Cardiac septum (tissue), 1 donor: Measurements from ENCODE around the gene SRSF8. TPM values are rescaled to one million over a fixed set of nuclear protein-coding genes. Genes with fewer than 3 reads are reported as not detected.
"Not testable (repeated sequence)": the region's sequence is repeated elsewhere in the genome, so short reads cannot be mapped to it uniquely, and the experiment has no call there.

Source experiments
- DNase-seq: peaks from one replicate; pipeline ENCODE4 v3.0.0-alpha.2; 2020; ENCODE audit warnings: low spot score
- intact Hi-C: fragments of 100-400 bp; cut with DNase I; formaldehyde crosslinking; loops from one replicate; pipeline ENCODE4 v1.14.0; 2022
- total RNA-seq: library from RNA; stranded (reverse); fragmentation: NEBNext Ultra II Directional; extraction: Animal tissue kit (Norgen Biotek cat#: 25700); gene quantifications from one replicate; pipeline ENCODE4 v1.2.1, GENCODE V29; 2021
- donor health status: DM: no; HTN: no; CAD: no.

SRSF8 gene
- total RNA-seq, 1 donor from 2014 or later, result 25.1 TPM

DNA sequence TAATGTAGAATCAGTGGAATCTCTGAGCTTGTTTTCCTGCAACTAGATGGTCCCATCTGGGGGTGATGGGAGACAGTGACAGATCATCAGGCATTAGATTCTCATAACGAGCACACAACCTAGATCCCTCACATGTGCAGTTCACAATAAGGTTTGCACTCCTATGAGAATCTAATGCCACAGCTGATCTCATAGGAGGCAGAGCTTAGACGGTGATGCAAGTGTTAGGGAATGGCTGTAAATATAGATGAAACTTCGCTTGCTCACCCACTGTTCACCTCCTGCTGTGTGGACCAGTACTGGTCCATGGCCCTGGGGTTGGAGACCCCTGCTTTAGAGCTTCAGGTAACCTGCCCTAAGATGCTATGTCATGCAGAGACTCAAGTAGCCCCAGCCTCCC, 44.8 kb downstream of the SRSF8 start:
- DNase-seq, intact Hi-C loops: not testable (repeated sequence)

DNA sequence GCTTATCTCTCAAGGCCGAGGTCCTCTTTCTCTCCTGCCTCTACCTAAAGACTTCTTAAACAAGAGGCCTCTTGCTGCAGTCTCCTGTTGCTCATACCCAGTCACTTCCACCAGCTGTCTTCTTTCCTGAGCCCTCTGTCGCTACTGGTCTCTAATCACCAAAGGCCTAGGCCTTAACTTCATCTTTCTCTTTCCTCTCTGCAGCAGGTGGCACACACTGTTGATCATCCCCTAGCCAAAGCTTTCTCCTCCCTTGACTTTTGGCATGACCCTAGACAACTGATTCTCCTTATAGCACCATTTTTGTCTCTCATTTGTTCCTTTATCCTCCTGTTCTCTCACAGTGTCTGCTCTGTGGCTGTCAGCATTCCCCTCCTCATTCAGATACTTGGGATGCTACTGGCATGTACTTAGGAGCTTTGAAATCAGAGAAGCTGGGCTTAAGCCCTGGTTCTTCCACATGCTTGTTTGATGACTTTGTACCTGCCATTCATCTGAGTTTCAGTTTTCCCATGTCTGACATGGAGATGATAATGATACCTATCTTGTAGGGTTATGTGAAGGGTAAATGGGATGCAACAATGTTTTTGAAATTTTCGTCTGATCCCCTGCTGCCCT, 45.3 kb downstream of the SRSF8 start:
- DNase-seq, result no peak
- intact Hi-C loops, result no loop called here

DNA sequence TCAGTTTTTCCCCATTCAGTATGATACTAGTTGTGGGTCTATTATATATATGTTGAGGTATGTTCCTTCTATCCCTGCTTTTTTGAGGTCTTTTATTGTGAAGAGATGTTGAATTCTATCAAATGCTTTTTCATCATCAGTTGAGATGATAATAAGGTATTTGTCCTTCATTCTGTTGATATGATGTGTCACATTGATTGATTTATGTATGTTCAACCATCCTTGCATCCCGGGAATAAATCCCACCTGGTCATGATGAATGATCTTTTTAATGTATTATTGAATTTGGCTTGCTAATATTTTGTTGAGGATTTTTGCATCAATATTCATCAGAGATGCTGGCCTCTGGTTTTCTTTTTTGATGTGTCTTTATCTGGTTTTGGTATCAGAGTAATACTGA, 48.9 kb downstream of the SRSF8 start:
- no peak for DNase-seq
- intact Hi-C loops, result no loop called here

DNA sequence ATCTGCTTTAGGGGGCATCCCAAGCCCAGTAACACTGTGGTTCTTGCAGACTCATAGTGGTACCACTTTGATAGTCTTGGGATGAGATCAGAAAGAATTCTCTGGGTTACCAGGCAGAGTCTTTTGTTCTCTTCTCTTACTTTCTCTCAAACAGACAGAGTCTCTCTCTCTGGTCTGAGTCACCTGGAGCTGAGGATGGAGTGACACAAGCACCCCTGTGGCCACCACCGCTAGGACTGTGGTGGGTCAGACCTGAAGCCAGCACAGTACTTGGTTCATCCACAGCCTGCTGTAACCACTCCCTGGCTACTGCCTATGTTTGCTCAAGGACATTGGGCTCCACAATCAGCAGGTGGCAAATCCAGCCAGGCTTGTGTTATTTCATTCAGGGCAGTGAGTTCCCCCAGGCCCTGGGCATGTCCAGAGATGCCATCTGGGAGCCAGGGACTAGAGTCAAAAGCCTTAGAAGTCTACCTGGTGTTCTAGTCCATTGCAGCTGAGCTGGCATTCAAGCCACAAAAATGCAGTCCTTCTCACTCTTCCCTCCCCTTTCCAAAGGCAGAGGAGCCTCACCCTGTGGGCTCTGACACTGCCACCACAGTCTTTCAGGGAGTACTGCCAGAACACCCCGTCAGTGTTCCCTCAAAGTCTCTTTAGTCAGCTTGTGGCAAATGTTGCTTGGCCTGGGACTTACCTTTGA, 52.8 kb downstream of the SRSF8 start:
- no peak for DNase-seq
- intact Hi-C loops, result no loop called here

Other genes starting within 250 kb of the SRSF8 start
- 57.8 TPM for gene CWC15, start 93.4 kb upstream of the SRSF8 start, total RNA-seq
- gene KDM4D, start 93.2 kb upstream of the SRSF8 start, total RNA-seq, result 0.83 TPM
- gene KDM4E, start 41.7 kb upstream of the SRSF8 start, total RNA-seq, result not detected
- gene KDM4F, start 17.5 kb upstream of the SRSF8 start, total RNA-seq, result not detected
- 13.3 TPM for gene ENDOD1, start 22.9 kb downstream of the SRSF8 start, total RNA-seq
- gene SESN3, start 164.3 kb downstream of the SRSF8 start, total RNA-seq, result 10.6 TPM